HL-60 (cell line): ENCODE results near the gene CIB4.

ENCODE experiments used
- TF ChIP-seq, protein P1 (sequence below): IDR thresholded peaks from one replicate; pipeline ENCODE4 v1.5.1; 2011; ENCODE audit warnings: low read length, control low read depth, inconsistent platforms; ENCODE audit not compliant: insufficient read depth
- TF ChIP-seq, protein P2 (sequence below): IDR thresholded peaks from 2 replicates; pipeline ENCODE4 v1.6.1; 2012; ENCODE audit warnings: low read depth; ENCODE audit not compliant: insufficient replicate concordance

DNA sequence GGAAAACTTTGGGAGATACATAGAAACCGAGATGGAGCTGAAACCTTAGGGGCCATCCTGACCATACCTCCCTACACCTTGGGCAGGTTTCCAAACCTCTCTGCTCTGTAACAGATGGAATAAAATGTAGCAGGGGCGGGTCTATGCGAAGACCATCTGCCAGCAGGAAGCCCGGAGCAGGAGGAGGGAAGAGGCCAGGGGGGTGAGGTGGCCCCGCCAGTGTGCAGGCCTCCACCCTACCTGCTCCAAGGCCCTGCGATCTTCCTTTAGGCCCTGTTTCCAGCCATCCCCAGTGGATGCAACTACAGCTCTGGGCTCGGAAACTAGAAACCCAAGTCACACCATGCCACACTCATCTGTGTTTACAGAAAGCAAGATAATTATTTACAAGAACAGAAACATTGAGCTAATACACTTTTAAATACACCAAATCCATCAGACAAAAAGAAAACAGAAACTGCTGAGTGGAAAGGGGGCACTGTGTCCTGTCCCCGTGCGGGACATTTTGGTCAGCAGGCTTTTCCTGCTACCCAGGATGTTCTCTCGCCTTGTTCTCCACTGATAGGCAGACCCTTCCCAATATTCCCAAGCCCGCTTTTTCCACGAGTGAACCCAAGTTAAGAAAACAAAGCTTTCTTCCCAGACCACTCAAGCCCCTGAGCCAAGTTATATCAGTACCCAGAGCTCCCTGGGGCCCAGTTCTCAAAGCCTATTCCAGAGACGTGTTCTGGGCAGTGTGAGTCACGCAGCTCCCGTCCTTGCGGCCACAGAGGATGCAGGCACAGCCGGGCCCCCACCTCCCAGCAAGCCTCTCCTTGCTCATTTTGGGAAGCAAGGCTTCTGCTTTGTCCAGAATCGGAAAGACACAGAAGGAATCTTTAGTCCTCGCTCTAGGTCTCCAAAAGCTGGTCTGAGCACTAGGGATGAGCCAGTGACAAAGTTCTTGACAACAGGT lies 17.3 kb downstream of the CIB4 start:
- TF ChIP-seq, protein P1, sequence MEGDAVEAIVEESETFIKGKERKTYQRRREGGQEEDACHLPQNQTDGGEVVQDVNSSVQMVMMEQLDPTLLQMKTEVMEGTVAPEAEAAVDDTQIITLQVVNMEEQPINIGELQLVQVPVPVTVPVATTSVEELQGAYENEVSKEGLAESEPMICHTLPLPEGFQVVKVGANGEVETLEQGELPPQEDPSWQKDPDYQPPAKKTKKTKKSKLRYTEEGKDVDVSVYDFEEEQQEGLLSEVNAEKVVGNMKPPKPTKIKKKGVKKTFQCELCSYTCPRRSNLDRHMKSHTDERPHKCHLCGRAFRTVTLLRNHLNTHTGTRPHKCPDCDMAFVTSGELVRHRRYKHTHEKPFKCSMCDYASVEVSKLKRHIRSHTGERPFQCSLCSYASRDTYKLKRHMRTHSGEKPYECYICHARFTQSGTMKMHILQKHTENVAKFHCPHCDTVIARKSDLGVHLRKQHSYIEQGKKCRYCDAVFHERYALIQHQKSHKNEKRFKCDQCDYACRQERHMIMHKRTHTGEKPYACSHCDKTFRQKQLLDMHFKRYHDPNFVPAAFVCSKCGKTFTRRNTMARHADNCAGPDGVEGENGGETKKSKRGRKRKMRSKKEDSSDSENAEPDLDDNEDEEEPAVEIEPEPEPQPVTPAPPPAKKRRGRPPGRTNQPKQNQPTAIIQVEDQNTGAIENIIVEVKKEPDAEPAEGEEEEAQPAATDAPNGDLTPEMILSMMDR, result no peak
- TF ChIP-seq, protein P2, sequence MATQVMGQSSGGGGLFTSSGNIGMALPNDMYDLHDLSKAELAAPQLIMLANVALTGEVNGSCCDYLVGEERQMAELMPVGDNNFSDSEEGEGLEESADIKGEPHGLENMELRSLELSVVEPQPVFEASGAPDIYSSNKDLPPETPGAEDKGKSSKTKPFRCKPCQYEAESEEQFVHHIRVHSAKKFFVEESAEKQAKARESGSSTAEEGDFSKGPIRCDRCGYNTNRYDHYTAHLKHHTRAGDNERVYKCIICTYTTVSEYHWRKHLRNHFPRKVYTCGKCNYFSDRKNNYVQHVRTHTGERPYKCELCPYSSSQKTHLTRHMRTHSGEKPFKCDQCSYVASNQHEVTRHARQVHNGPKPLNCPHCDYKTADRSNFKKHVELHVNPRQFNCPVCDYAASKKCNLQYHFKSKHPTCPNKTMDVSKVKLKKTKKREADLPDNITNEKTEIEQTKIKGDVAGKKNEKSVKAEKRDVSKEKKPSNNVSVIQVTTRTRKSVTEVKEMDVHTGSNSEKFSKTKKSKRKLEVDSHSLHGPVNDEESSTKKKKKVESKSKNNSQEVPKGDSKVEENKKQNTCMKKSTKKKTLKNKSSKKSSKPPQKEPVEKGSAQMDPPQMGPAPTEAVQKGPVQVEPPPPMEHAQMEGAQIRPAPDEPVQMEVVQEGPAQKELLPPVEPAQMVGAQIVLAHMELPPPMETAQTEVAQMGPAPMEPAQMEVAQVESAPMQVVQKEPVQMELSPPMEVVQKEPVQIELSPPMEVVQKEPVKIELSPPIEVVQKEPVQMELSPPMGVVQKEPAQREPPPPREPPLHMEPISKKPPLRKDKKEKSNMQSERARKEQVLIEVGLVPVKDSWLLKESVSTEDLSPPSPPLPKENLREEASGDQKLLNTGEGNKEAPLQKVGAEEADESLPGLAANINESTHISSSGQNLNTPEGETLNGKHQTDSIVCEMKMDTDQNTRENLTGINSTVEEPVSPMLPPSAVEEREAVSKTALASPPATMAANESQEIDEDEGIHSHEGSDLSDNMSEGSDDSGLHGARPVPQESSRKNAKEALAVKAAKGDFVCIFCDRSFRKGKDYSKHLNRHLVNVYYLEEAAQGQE, result no peak
